NCI-H2227 (cell line): ENCODE results near the gene BCAP29.
"Not testable (repeated sequence)": the region's sequence is repeated elsewhere in the genome, so short reads cannot be mapped to it uniquely, and the experiment has no call there.

Experiments used
- DNase-seq: peaks from one replicate; lab custom pipeline; 2025; ENCODE audit not compliant: unreplicated experiment; lab: John Stamatoyannopoulos, UW

BCAP29 gene

GRCh38 chr7:107615910-107616680 is 36.0 kb downstream of the BCAP29 start:
- DNase-seq: no peak

GRCh38 chr7:107622429-107622828 is 42.4 kb downstream of the BCAP29 start:
- no peak for DNase-seq

GRCh38 chr7:107622894-107623293 is 42.8 kb downstream of the BCAP29 start:
- DNase-seq: no peak

DNA sequence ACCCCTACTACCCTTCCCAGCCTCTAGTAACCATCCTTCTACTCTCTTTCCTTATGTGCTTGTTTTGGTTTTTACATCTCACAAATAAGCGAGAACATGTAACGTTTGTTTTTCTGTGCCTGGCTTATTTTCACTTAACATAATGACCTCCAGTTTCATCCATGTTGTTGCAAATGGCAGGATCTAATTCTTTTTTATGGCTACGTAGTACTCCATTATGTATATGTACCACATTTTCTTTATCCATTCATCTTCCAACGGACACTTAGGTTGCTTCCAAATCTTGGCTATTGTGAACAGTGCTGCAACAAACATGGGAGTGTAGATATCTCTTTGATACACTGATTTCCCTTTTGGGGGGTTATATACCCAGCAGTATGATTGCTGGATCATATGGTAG is 47.0 kb downstream of the BCAP29 start:
- DNase-seq: no peak

GRCh38 chr7:107628461-107629064 is 48.5 kb downstream of the BCAP29 start:
- no peak for DNase-seq

- DNase-seq: no peak
Observed at GRCh38 chr7:107630342-107630741, 50.3 kb downstream of the BCAP29 start.

DNA sequence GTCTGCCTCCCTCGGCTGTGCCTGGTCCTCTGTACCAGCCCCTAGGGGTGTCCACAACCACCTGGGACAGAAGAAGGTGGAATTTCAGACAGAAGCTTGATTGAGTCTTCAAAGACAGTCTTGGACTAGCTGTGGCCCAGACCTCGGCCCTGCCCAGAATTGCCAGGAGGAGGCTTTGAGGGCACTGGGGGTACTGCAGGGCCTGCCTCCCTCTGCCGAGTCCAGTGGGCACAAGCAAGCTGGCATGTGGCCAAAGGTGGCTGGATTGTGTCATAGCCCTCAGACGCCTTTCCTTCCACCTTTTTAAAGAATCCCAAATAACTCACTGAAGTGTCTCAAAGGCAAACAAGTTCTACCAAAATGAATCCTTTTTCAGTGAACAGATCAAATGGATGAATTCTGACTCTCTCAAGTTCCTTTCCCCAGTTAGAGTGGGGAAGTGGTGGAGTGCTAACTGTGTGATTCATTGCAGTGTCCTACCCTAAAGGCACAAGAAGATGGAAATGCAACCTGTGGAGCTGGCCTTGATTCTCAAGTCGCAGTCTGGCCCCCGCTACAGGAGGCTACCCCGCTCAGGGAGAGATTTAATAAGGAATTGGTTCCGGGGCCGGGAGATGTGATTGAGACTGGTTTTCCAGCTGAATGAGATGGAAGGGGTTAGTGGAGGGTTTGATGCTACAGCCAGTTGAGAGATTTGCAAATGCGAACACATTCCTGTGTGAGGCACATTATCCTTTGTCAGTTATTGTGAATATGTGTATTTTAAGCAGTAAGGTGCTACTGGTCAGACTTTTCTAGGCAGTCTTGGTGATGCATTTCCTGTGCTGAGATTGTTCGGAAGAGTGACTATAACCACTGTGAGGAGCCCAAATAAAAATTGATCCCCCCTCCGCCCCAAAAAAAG is 51.8 kb downstream of the BCAP29 start:
- DNase-seq: no peak

DNA sequence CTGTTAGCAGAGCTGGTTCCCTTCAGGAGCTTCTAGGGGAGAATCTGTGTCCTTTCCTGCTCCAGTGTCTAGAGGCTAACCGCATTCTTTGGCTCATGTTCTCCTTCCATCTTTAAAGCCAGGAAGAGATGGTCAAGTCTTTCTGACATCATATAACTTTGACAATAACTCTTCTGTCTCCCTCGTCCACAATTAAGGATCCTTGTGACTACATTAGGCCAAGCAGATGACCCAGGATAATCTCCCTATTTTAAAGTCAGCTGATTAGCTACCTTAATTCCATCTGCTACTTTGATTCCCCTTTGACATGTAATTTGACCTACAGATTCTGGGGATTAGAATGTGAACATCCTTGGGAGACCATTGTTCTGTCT is 52.4 kb downstream of the BCAP29 start:
- no peak for DNase-seq

- DNase-seq: no peak
Observed at GRCh38 chr7:107638594-107638993, 58.5 kb downstream of the BCAP29 start.

DNA sequence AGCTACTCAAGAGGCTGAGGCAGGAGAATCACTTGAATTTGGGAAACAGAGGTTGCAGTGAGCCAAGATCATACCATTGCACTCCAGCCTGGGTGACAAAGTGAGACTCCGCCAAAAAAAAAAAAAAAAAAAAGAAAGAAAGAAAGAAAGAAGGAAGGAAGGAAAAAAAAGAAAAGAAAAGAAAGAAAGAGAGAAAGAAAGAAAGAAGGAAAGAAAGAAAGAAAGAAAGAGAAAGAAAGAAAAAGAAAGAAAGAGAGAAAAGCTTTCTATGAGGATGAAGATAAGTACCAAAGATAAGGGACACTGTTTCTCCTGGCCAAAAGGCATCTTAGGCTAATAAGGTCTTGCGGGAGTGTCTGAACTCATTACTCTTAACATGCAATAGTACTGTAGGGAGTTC is 59.0 kb downstream of the BCAP29 start:
- DNase-seq: not testable (repeated sequence)

GRCh38 chr7:107641676-107642075 is 61.6 kb downstream of the BCAP29 start:
- no peak for DNase-seq

- DNase-seq: no peak
Observed at GRCh38 chr7:107642501-107642900, 62.5 kb downstream of the BCAP29 start.

DNA sequence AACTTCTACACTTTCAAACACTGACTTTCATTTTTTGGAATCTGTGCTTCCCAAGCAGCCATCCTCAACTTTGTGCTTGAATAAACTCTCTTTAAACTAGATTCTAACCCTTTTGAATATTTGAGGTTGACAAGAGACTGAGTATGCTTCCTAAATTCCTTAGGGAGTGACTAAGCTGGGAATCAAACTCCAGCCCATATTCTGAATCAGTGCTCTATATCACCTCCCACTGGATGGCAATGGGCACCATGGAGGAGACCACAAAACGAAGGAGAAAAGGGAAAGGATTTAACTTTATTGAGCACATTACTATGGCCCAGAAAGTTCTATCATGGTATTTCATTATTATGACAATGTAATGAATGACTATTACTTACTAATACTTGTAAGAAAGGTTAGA is 63.4 kb downstream of the BCAP29 start:
- DNase-seq: no peak

DNA sequence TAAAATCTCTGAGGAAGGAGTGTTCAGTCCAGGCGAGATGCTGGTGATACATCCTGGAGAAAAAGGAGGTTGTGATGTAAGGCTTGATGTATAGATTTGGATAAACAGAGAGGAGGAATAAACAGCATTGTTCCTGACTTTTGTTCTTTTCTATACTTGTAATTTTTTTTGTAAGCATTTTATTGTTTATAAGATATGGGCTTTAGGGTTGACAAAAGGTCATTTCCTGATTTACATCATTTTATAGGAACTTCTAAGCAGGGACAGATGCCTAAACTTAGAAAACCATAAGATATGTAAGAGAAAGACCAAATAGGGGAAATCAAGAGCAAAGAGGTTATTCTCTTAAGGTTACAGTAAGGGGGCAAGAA is 63.9 kb downstream of the BCAP29 start:
- DNase-seq: no peak

- DNase-seq: no peak
Observed at GRCh38 chr7:107644309-107644974, 64.4 kb downstream of the BCAP29 start.

DNA sequence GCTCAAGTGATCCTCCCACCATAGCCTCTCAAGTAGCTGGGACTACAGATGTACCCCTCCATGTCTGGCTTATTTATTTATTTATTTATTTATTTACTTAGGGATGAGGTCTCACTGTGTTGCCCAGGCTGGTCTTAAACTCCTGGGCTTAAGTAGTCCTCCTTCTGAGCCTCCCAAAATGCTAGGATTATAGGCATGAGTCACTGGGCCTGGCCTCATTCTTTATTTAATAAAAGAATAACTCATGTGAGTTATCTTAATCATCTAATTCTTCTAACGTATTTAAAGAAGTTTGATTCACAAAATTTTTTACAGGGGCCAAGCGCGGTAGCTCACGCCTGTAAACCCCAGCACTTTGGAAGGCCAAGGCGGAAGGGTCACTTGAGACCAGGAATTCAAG is 72.6 kb downstream of the BCAP29 start:
- no peak for DNase-seq

- no peak for DNase-seq
Observed at GRCh38 chr7:107658467-107658866, 78.4 kb downstream of the BCAP29 start.

GRCh38 chr7:107659666-107660065 is 79.6 kb downstream of the BCAP29 start:
- DNase-seq: no peak

DNA sequence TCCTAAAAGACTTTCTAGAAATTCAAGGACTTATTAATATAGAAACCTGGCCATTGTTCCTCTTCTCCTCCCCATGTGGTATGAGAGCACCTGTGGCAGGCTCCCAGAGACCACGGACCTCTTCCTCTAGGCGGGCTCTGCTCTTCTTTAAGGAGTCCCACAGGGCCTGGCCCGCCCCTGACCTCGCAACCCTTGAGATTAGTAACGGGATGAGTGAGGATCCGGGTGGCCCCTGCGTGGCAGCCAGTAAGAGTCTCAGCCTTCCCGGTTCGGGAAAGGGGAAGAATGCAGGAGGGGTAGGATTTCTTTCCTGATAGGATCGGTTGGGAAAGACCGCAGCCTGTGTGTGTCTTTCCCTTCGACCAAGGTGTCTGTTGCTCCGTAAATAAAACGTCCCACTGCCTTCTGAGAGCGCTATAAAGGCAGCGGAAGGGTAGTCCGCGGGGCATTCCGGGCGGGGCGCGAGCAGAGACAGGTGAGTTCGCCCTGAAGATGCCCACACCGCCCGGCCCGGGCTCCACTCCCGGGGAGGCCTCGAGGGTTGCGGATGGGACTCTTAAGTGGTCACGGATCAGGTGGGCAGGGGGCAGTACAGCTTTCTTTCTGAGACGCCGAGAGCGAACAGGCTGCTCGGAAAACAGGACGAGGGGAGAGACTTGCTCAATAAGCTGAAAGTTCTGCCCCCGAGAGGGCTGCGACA is 80.5 kb downstream of the BCAP29 start, which contains the start of gene SLC26A4:
SLC26A4 (plus strand) TSS at position 448 of the 700 bp plus-strand sequence. CDS start 814 bp downstream, outside the sequence.
- no peak for DNase-seq

DNA sequence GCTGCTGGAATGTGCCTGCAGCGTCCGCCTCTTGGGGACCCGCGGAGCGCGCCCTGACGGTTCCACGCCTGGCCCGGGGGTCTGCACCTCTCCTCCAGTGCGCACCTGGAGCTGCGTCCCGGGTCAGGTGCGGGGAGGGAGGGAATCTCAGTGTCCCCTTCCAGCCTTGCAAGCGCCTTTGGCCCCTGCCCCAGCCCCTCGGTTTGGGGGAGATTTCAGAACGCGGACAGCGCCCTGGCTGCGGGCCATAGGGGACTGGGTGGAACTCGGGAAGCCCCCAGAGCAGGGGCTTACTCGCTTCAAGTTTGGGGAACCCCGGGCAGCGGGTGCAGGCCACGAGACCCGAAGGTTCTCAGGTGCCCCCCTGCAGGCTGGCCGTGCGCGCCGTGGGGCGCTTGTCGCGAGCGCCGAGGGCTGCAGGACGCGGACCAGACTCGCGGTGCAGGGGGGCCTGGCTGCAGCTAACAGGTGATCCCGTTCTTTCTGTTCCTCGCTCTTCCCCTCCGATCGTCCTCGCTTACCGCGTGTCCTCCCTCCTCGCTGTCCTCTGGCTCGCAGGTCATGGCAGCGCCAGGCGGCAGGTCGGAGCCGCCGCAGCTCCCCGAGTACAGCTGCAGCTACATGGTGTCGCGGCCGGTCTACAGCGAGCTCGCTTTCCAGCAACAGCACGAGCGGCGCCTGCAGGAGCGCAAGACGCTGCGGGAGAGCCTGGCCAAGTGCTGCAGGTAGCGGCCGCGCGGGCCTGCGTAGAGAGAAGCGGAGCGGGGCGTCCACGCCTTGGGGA is 81.2 kb downstream of the BCAP29 start:
- DNase-seq: peak; percentile 62
